GM13977 (cell line): Measurements from ENCODE around the gene GDPD5.
A peak's percentile ranks its signal among the peaks of the same experiment; 100 is the strongest.

Source experiments
- DNase-seq: peaks from one replicate; pipeline ENCODE4 v3.0.0; 2012; ENCODE audit warnings: low spot score
- CTCF ChIP-seq: IDR thresholded peaks from 2 replicates; pipeline ENCODE4 v1.5.1; 2012; ENCODE audit warnings: mild to moderate bottlenecking, control low read depth; ENCODE audit not compliant: insufficient read depth; ENCODE audit errors: extremely low read depth, missing control alignments
- in situ Hi-C: fragments of 300-500 bp; cut with MboI; formaldehyde crosslinking; loops from one replicate; pipeline ENCODE4 v1.12.0; 2022; ENCODE audit warnings: low sequenced_read_pairs, low pct_unique_long_range_greater_than_20kb, mixed read lengths, inconsistent platforms; ENCODE audit not compliant: unreplicated experiment

The GDPD5 gene

GRCh38 chr11:75563501-75563977 is 37.8 kb upstream of the GDPD5 start:
- in situ Hi-C loops = no loop called here
- no peak for TF ChIP-seq CTCF
- no peak for DNase-seq

- in situ Hi-C loops = no loop called here
- DNase-seq = no peak
- no peak for TF ChIP-seq CTCF
Observed at GRCh38 chr11:75562836-75563484, 37.2 kb upstream of the GDPD5 start.

GRCh38 chr11:75562048-75562835 is 36.5 kb upstream of the GDPD5 start, which contains the start of gene SERPINH1:
Gene SERPINH1, plus strand, starts transcription at chr11:75562253. Its CDS starts 4,097 bp downstream, at chr11:75566350.
- TF ChIP-seq CTCF = no peak
- in situ Hi-C loops = no loop called here
- peak; percentile 93 for DNase-seq

- no peak for TF ChIP-seq CTCF
- DNase-seq = no peak
- in situ Hi-C loops = no loop called here
Observed at GRCh38 chr11:75561426-75562047, 35.8 kb upstream of the GDPD5 start.

GRCh38 chr11:75560644-75561043 is 34.9 kb upstream of the GDPD5 start:
- in situ Hi-C loops = no loop called here
- no peak for TF ChIP-seq CTCF
- DNase-seq = no peak

- in situ Hi-C loops = no loop called here
- no peak for TF ChIP-seq CTCF
Observed at GRCh38 chr11:75558939-75559843, 33.5 kb upstream of the GDPD5 start.

More at GRCh38 chr11:75558939-75559843, 33.5 kb upstream of the GDPD5 start:
- DNase-seq = no peak
